Type B pancreatic cell (in vitro differentiated cells): Measurements from ENCODE around the gene ROR1. TPM values are rescaled to one million over a fixed set of nuclear protein-coding genes. Genes with fewer than 3 reads are reported as not detected.
"Not testable (repeated sequence)": the region's sequence is repeated elsewhere in the genome, so short reads cannot be mapped to it uniquely, and the experiment has no call there.

Experiments used
- DNase-seq: peaks from one replicate; pipeline ENCODE4 v3.0.0; 2021; ENCODE audit warnings: mixed read lengths; ENCODE audit not compliant: unreplicated experiment; ENCODE audit errors: extremely low spot score
- H3K27ac Mint-ChIP-seq: 2 replicates; pipeline ENCODE4 v1.8.0; 2021; ENCODE audit warnings: mild to moderate bottlenecking, mixed read lengths
- H3K27me3 Mint-ChIP-seq: 2 replicates; pipeline ENCODE4 v1.8.0; 2021; ENCODE audit warnings: mixed read lengths
- H3K36me3 Mint-ChIP-seq: 2 replicates; pipeline ENCODE4 v1.8.0; 2021; ENCODE audit warnings: mixed read lengths
- H3K4me1 Mint-ChIP-seq: one replicate; pipeline ENCODE4 v1.8.0; 2021; ENCODE audit warnings: mixed read lengths; ENCODE audit not compliant: unreplicated experiment
- H3K4me3 Mint-ChIP-seq: 2 replicates; pipeline ENCODE4 v1.8.0; 2021; ENCODE audit warnings: mild to moderate bottlenecking, mixed read lengths
- H3K9me3 Mint-ChIP-seq: 2 replicates; pipeline ENCODE4 v1.8.0; 2021; ENCODE audit warnings: mixed read lengths
- CTCF ChIP-seq: fragments of 200-600 bp; sonication (generic); conservative IDR thresholded peaks from 2 replicates; pipeline ENCODE4 v1.5.0; 2021; ENCODE audit warnings: antibody characterized with exemption, mild to moderate bottlenecking
- total RNA-seq: library from RNA; stranded (reverse); gene quantifications from 2 replicates; pipeline ENCODE4 v1.2.1, GENCODE V29; 2021; ENCODE audit warnings: low replicate concordance

The ROR1 gene
- total RNA-seq, 1 donor from 2014 or later, result 32.0 TPM

GRCh38 chr1:64098846-64099582 is 325.2 kb downstream of the ROR1 start:
- TF ChIP-seq CTCF, result no peak
- H3K27ac Mint-ChIP-seq, result no peak overlapping the region
- DNase-seq, result no peak
- no peaks in the 10 kb centered on the region for H3K9me3 Mint-ChIP-seq
- peaks cover 7% of the 10 kb centered on the region for H3K36me3 Mint-ChIP-seq
- H3K27me3 Mint-ChIP-seq, result no peaks in the 10 kb centered on the region
- H3K4me3 Mint-ChIP-seq, result no peak overlapping the region
- H3K4me1 Mint-ChIP-seq, result peaks cover 53% of the 10 kb centered on the region

- peaks cover 7% of the 10 kb centered on the region for H3K36me3 Mint-ChIP-seq
- no peak for TF ChIP-seq CTCF
- no peak overlapping the region for H3K4me3 Mint-ChIP-seq
- no peaks in the 10 kb centered on the region for H3K9me3 Mint-ChIP-seq
- H3K27ac Mint-ChIP-seq, result no peak overlapping the region
- no peaks in the 10 kb centered on the region for H3K27me3 Mint-ChIP-seq
- peaks cover 40% of the 10 kb centered on the region for H3K4me1 Mint-ChIP-seq
- no peak for DNase-seq
Observed at GRCh38 chr1:64100791-64101190, 327.0 kb downstream of the ROR1 start.

- not testable (repeated sequence) for H3K36me3 Mint-ChIP-seq, H3K27me3 Mint-ChIP-seq, H3K9me3 Mint-ChIP-seq, H3K27ac Mint-ChIP-seq, H3K4me3 Mint-ChIP-seq, DNase-seq
- peaks cover 33% of the 10 kb centered on the region for H3K4me1 Mint-ChIP-seq
Observed at GRCh38 chr1:64104585-64104984, 330.8 kb downstream of the ROR1 start.

- Mint-ChIP-seq H3K9me3 (no peaks in the 10 kb centered on the region), H3K36me3 (no peaks in the 10 kb centered on the region), H3K4me3 (no peak overlapping the region), H3K4me1 (peaks cover 37% of the 10 kb centered on the region), H3K27me3 (no peaks in the 10 kb centered on the region), H3K27ac (no peak overlapping the region)
- no peak for DNase-seq
- no peak for TF ChIP-seq CTCF
Observed at GRCh38 chr1:64107118-64107519, 333.3 kb downstream of the ROR1 start.

GRCh38 chr1:64107632-64108031 is 333.8 kb downstream of the ROR1 start:
- H3K9me3 Mint-ChIP-seq, result no peaks in the 10 kb centered on the region
- H3K4me1 Mint-ChIP-seq, result peaks cover 35% of the 10 kb centered on the region
- TF ChIP-seq CTCF, result no peak
- DNase-seq, result no peak
- no peak overlapping the region for H3K4me3 Mint-ChIP-seq
- no peaks in the 10 kb centered on the region for H3K27me3 Mint-ChIP-seq
- no peak overlapping the region for H3K27ac Mint-ChIP-seq
- no peaks in the 10 kb centered on the region for H3K36me3 Mint-ChIP-seq

GRCh38 chr1:64110924-64111777 is 337.3 kb downstream of the ROR1 start:
- Mint-ChIP-seq H3K27me3 (no peaks in the 10 kb centered on the region), H3K36me3 (no peaks in the 10 kb centered on the region), H3K9me3 (no peaks in the 10 kb centered on the region), H3K27ac (no peak overlapping the region), H3K4me3 (no peak overlapping the region), H3K4me1 (peaks cover 35% of the 10 kb centered on the region)
- no peak for TF ChIP-seq CTCF
- no peak for DNase-seq
